ENCODE results near the gene BRD1.

The BRD1 gene

DNA sequence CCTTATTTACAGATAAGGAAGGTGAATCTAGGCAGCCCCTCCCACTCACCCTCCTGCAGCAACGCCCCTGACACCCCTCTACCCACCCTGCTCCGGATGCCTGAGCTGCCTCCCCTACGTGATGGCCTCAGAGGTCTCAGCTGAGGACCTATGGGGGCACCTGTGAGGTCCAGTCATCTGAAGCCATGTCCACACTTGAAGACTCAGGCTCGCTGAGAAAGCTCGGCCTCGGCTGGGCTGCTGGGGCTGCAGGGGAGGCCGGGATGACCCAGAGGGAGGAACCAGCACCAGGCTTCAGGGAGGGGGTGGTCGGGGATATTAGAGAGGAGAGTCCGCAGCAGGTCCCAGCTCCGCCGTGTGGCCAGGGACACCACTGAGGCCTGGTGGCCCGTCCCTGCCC, 92.8 kb downstream of the BRD1 start:
- no peak overlapping the region for H3K4me3 ChIP-seq (replicated peaks in 1 of 2; ENCODE audit: low read depth in 2 of 2, low read length in 2 of 2)
- DNase-seq (ENCODE audit: low read depth in 2 of 2): no peak
- TF ChIP-seq, protein P1, sequence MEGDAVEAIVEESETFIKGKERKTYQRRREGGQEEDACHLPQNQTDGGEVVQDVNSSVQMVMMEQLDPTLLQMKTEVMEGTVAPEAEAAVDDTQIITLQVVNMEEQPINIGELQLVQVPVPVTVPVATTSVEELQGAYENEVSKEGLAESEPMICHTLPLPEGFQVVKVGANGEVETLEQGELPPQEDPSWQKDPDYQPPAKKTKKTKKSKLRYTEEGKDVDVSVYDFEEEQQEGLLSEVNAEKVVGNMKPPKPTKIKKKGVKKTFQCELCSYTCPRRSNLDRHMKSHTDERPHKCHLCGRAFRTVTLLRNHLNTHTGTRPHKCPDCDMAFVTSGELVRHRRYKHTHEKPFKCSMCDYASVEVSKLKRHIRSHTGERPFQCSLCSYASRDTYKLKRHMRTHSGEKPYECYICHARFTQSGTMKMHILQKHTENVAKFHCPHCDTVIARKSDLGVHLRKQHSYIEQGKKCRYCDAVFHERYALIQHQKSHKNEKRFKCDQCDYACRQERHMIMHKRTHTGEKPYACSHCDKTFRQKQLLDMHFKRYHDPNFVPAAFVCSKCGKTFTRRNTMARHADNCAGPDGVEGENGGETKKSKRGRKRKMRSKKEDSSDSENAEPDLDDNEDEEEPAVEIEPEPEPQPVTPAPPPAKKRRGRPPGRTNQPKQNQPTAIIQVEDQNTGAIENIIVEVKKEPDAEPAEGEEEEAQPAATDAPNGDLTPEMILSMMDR (IDR thresholded peaks at IDR 0.05; ENCODE audit: low read depth, low read length): no peak

DNA sequence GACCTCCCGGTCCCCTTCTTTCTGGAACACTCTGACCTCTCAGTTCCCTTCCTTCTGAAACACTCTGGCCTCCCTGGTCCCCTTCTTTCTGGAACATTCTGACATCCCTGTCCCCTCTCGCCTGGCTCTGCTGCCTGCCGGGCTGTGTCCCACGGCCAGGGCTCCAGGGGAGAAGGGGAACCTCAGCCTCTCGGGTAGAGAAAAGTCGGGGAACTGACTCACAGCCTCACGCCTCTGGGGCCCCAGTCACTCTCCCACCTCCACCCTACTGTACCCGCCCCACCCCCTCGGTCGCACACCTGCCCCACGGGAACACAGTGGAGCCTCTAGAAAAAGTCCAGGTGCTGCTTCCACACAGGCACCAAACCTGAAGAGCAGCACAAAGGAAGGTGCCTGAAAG, 93.3 kb downstream of the BRD1 start:
- no peak for DNase-seq (ENCODE audit: low read depth in 2 of 2)
- no peak overlapping the region for H3K4me3 ChIP-seq (replicated peaks in 1 of 2; ENCODE audit: low read depth in 2 of 2, low read length in 2 of 2)
- TF ChIP-seq, protein P1 (IDR thresholded peaks at IDR 0.05; ENCODE audit: low read depth, low read length): no peak

DNA sequence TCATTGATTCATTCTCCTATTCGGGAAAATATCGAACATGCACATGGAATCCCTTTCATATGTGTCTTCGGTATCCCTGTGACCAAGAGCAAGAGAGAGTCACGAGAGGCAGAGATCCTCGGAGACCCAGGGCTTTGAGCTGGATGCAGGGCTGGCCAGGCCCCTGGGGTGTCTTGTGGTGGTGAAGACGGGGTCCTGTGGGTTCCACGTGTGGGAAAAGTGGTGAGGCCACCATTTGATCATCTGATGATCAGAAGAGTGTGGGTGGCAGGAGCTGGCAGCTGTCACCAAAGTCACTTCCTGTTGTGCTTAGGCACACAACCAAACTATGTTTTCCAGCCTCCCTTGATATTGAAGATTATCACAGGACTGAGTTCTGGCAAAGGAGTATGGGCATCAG, 94.0 kb downstream of the BRD1 start:
- DNase-seq (ENCODE audit: low read depth in 2 of 2): no peak
- TF ChIP-seq, protein P1 (IDR thresholded peaks at IDR 0.05; ENCODE audit: low read depth, low read length): no peak
- H3K4me3 ChIP-seq (replicated peaks in 1 of 2; ENCODE audit: low read depth in 2 of 2, low read length in 2 of 2): no peak overlapping the region

DNA sequence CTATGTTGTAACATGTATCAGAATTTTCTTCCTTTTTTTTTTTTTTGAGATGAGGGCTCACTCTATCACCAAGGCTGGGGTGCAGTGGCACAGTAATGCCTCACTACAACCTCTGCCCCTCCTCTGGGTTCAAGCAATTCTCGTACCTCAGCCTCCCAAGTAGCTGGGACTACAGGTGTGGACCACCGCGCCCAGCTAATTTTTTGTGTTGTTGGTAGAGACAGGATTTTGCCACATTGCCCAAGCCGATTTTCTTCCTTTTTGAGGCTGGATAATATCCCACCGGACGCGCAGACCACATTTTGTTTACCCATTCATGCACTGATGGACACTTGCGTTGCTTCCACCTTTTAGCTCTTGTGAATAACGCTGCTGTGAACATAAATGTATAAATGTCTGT, 97.0 kb downstream of the BRD1 start:
- H3K4me3 ChIP-seq (replicated peaks in 1 of 2; ENCODE audit: low read depth in 2 of 2, low read length in 2 of 2): no peak overlapping the region
- no peak for DNase-seq (ENCODE audit: low read depth in 2 of 2)
- TF ChIP-seq, protein P1 (IDR thresholded peaks at IDR 0.05; ENCODE audit: low read depth, low read length): no peak

DNA sequence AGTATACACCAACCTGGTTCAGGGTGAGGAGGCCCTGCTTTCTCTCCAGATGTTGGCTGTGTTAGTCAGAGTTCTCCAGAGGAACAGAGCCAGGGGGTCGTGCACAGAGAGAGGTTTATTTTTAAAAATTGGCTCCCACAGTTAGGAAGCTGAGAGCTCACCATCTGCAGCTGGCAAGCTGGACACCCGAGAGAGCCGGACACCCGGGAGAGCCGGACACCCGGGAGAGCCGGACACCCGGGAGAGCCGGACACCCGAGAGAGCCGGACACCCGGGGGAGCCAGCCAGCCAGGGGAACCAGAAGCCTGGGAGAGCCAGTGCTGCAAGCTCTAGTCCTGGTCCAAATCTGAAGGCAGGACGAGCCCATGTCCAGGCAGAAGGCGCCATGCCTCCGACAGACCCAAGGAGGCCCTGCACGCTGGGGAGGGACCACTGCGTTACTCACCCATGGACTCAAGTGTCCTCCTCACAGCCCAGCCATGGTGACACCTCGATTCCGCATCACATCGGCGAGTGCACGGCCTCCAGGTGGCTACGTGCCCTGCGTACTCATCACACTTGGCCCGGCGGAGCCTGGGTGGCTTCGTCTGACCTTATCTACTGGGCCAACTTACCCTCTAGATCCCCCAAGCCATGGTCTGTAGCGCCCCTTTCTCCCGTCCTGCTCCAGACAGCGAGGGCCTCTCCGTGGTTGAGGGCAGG, 99.0 kb downstream of the BRD1 start:
- DNase-seq (ENCODE audit: low read depth in 2 of 2): no peak
- TF ChIP-seq, protein P1 (IDR thresholded peaks at IDR 0.05; ENCODE audit: low read depth, low read length): no peak
- H3K4me3 ChIP-seq (replicated peaks in 1 of 2; ENCODE audit: low read depth in 2 of 2, low read length in 2 of 2): no peak overlapping the region

DNA sequence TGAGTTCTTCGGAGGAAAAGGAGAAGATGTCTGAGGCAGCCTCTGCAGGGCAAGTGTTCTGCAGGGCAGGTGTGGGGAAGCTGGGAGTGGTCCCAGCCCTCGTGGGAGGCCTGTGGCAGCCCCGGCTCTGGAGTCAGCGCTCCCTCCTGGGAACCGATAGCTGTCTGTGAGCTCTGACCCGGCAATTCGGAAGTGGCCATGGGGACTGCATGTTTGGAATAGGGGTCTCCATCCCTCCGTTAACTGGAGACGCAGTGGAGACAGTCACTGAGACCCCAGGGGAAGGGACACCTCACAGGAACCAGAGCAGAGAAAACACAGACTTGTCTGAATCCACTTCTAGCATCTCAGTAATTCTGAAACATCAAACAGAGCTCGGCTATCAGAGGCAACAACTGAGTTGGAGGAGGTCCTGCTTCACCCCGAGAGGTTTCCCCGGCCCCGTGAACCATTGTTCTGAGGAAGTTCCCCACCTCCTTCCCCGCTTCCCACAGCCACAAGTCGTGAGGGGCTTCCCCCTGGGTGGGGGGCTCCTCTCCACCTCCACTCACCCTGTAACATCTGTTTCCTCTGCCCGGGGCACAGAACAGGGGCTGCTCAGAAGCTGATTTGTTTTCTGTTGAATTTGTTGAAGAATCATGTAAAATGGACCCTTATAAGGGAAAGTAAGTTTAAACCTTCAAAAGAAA, 99.6 kb downstream of the BRD1 start:
- DNase-seq (ENCODE audit: low read depth in 2 of 2): no peak
- H3K4me3 ChIP-seq (replicated peaks in 1 of 2; ENCODE audit: low read depth in 2 of 2, low read length in 2 of 2): no peak overlapping the region
- TF ChIP-seq, protein P1 (IDR thresholded peaks at IDR 0.05; ENCODE audit: low read depth, low read length): no peak
